Brain microvascular endothelial cell (primary cell): ENCODE measurements around the gene GMDS.

Source experiments
- DNase-seq: peaks from one replicate; pipeline ENCODE4 v3.0.0-alpha.2; 2020
- H3K27ac ChIP-seq: fragments of 250-450 bp; sonication (Bioruptor Pico); 2 replicates; pipeline ENCODE4 v1.5.1; 2020; ENCODE audit warnings: mild to moderate bottlenecking, moderate library complexity
- H3K27me3 ChIP-seq: fragments of 250-450 bp; sonication (Bioruptor Pico); replicated peaks from 2 replicates; pipeline ENCODE4 v1.5.1; 2020; ENCODE audit warnings: mild to moderate bottlenecking
- H3K36me3 ChIP-seq: fragments of 250-450 bp; sonication (Bioruptor Pico); replicated peaks from 2 replicates; pipeline ENCODE4 v1.5.1; 2020; ENCODE audit warnings: mild to moderate bottlenecking
- H3K4me3 ChIP-seq: 2 replicates; pipeline ENCODE4 v1.5.1; 2011; ENCODE audit warnings: low read depth, mild to moderate bottlenecking, control low read depth, low read length, moderate library complexity
- CTCF ChIP-seq: IDR thresholded peaks from 2 replicates; pipeline ENCODE4 v1.5.1; 2011; ENCODE audit warnings: low read depth, mild to moderate bottlenecking, moderate library complexity, low read length, control low read depth, inconsistent platforms; ENCODE audit errors: missing control alignments
- in situ Hi-C: cut with HindIII; loops from 2 replicates; pipeline ENCODE4 v1.10.0; 2017; ENCODE audit warnings: low sequenced_read_pairs, low pct_ligation_motif_present

GMDS gene

GRCh38 chr6:1894954-1895353, 350.5 kb downstream of the GMDS start:
- TF ChIP-seq CTCF: no peak
- Histone ChIP-seq H3K27ac (no peak overlapping the region), H3K36me3 (no peaks in the 10 kb centered on the region), H3K27me3 (no peaks in the 10 kb centered on the region), H3K4me3 (no peak overlapping the region)
- no peak for DNase-seq
- in situ Hi-C loops: no loop called here

- no peak overlapping the region for H3K4me3 ChIP-seq
- in situ Hi-C loops: no loop called here
- no peak overlapping the region for H3K27ac ChIP-seq
- H3K36me3 ChIP-seq: no peaks in the 10 kb centered on the region
- TF ChIP-seq CTCF: peak; percentile 43
- H3K27me3 ChIP-seq: no peaks in the 10 kb centered on the region
- DNase-seq: no peak
Measured at GRCh38 chr6:1893470-1894130, 351.8 kb downstream of the GMDS start.

DNA sequence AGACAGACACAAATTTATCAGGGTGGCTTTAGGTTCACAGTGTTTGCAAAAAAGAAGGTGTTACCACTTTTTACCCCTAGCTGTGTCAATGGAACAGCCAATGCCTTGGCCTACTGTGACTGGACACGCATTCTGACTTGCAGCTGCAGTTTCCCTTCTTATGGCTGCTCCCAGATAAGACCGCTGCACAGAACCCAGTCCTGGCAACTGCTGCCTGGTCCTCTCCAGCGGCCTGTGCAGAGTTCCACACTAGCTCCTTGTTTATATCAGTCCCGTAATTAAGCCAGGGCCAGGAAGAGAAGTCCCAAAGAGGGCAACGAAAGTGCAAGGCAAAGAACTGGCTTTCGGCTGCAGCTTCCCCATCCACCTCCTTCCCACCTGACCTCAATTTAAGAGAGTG, 352.7 kb downstream of the GMDS start:
- Histone ChIP-seq H3K36me3 (no peaks in the 10 kb centered on the region), H3K27me3 (no peaks in the 10 kb centered on the region), H3K27ac (no peak overlapping the region), H3K4me3 (no peak overlapping the region)
- no peak for DNase-seq
- in situ Hi-C loops: no loop called here
- no peak for TF ChIP-seq CTCF

GRCh38 chr6:1890987-1891386, 354.4 kb downstream of the GMDS start:
- in situ Hi-C loops: no loop called here
- Histone ChIP-seq H3K36me3 (no peaks in the 10 kb centered on the region), H3K4me3 (no peak overlapping the region), H3K27ac (no peak overlapping the region), H3K27me3 (no peaks in the 10 kb centered on the region)
- TF ChIP-seq CTCF: no peak
- no peak for DNase-seq

DNA sequence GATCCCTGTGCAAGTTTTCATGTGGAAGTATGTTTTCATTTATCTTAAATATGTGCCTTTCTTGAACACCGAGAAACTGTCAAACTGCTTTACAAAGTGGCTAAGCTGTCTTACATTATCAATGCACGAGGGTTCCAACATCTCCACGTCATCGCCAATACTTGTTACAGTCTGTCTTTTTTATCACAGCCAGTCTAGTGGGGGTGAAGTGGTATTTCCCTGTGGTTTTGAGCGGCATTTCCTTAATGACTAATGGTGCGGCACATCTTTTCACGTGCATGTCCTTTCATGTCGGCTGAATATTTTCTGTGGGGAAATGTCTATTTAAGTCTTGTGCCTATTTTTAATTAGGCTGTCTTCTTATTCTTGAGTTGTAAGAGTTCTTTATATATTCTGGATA, 355.3 kb downstream of the GMDS start:
- no peaks in the 10 kb centered on the region for H3K27me3 ChIP-seq
- no peaks in the 10 kb centered on the region for H3K36me3 ChIP-seq
- TF ChIP-seq CTCF: no peak
- peak; percentile 66 for DNase-seq
- in situ Hi-C loops: no loop called here
- no peak overlapping the region for H3K4me3 ChIP-seq
- no peak overlapping the region for H3K27ac ChIP-seq

DNA sequence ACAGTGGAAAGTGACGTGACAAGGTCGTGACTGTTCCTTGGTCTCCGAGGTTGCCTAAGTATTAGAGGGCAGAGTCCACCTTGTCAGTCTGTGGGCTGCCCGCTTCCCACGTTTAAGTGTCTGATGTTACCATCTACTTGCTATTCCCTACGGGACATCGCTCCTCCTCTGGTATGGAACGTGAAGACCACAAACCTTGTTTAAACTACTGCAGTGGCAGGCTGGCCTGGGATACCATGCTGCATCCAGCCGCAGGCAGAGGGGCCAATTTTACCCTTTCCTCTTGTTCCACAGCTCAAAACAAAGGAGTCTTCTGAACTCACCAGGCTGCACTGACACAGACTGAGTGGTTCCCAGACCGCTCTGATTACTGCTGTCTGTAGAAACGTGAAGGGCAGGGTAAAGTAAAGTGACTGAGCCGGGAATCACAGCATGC, 359.8 kb downstream of the GMDS start:
- no peaks in the 10 kb centered on the region for H3K36me3 ChIP-seq
- no peaks in the 10 kb centered on the region for H3K27me3 ChIP-seq
- peak overlapping the region; percentile 18 for H3K4me3 ChIP-seq
- peak overlapping the region; percentile 40 for H3K27ac ChIP-seq
- DNase-seq: peak; percentile 71
- no peak for TF ChIP-seq CTCF
- in situ Hi-C loops: no loop called here
